LNCAP (cell line): Measurements from ENCODE around the gene GANC.

Experiments used
- CTCF ChIP-seq: fragments of 450-650 bp; IDR thresholded peaks from 2 replicates; pipeline ENCODE4 v1.5.1; 2017; ENCODE audit warnings: mild to moderate bottlenecking

Gene GANC

GRCh38 chr15:42286445-42287029 lies 13.5 kb downstream of the GANC start:
- TF ChIP-seq CTCF = no peak

- TF ChIP-seq CTCF = no peak
These were observed 14.9 kb downstream of the GANC start for GRCh38 chr15:42287931-42288330.

GRCh38 chr15:42289166-42289565 lies 16.2 kb downstream of the GANC start:
- TF ChIP-seq CTCF = no peak

- no peak for TF ChIP-seq CTCF
These were observed 33.7 kb downstream of the GANC start for GRCh38 chr15:42306681-42307080.

- TF ChIP-seq CTCF = no peak
These were observed 40.5 kb downstream of the GANC start for GRCh38 chr15:42313463-42313862.

GRCh38 chr15:42314818-42315217 lies 41.8 kb downstream of the GANC start:
- no peak for TF ChIP-seq CTCF

- TF ChIP-seq CTCF = no peak
These were observed 42.5 kb downstream of the GANC start for GRCh38 chr15:42315521-42315920.

- TF ChIP-seq CTCF = no peak
These were observed 46.2 kb downstream of the GANC start for GRCh38 chr15:42319206-42319605.
